SK-MEL-5 (cell line): Measurements from ENCODE around the gene PER2. TPM values are rescaled to one million over a fixed set of nuclear protein-coding genes. Genes with fewer than 3 reads are reported as not detected.

Source experiments
- total RNA-seq: library from RNA; depleted of rRNA; stranded (reverse); fragments of >200 nt; shearing (Covaris generic); gene quantifications from 2 replicates; pipeline ENCODE4 v1.2.3, GENCODE V29; 2014; rRNA removed

PER2 gene
- total RNA-seq, 1 experiment from 2014 or later = 1.8 TPM

Other genes starting within 250 kb of the PER2 start
- gene SCLY, start 227.6 kb downstream of the PER2 start, total RNA-seq = 64.8 and 71.6 TPM in 2 replicates
- 0.19 and 0.29 TPM in 2 replicates for gene ESPNL, start 188.3 kb downstream of the PER2 start, total RNA-seq
- gene KLHL30, start 149.9 kb downstream of the PER2 start, total RNA-seq = 0.03 TPM in 1 of 2 replicates, not detected in the other
- gene ERFE, start 129.6 kb downstream of the PER2 start, total RNA-seq = 22.3 and 29.3 TPM in 2 replicates
- 35.8 and 36.9 TPM in 2 replicates for gene ILKAP, start 84.9 kb downstream of the PER2 start, total RNA-seq
- 157 and 191 TPM in 2 replicates for gene HES6, start 48.6 kb downstream of the PER2 start, total RNA-seq
- 6.3 and 6.4 TPM in 2 replicates for gene TRAF3IP1, start 31.9 kb upstream of the PER2 start, total RNA-seq
- gene ASB1, start 138.3 kb upstream of the PER2 start, total RNA-seq = 21.2 and 21.3 TPM in 2 replicates